KMS-11 (cell line): ENCODE data around the gene LHX6.
A peak's percentile ranks its signal among the peaks of the same experiment; 100 is the strongest.

Experiments used
- H2AFZ ChIP-seq: fragments of 200-600 bp; sonication (generic); 2 replicates; pipeline ENCODE4 v1.6.1; 2016; ENCODE audit warnings: antibody characterized with exemption, mixed run types, low read depth
- H3K27ac ChIP-seq: fragments of 200-600 bp; sonication (generic); 2 replicates; pipeline ENCODE4 v1.6.1; 2016; ENCODE audit warnings: mild to moderate bottlenecking, mixed run types
- H3K27me3 ChIP-seq: fragments of 200-600 bp; sonication (generic); 2 replicates; pipeline ENCODE4 v1.6.1; 2017; ENCODE audit warnings: mild to moderate bottlenecking, low read depth, mixed run types, moderate library complexity; ENCODE audit not compliant: insufficient read depth
- H3K36me3 ChIP-seq: fragments of 200-600 bp; sonication (generic); 2 replicates; pipeline ENCODE4 v1.6.1; 2017; ENCODE audit warnings: mild to moderate bottlenecking, mixed run types; ENCODE audit not compliant: insufficient read depth
- H3K4me1 ChIP-seq: fragments of 200-600 bp; sonication (generic); 2 replicates; pipeline ENCODE4 v1.6.1; 2016; ENCODE audit warnings: mild to moderate bottlenecking, low read depth, mixed run types; ENCODE audit not compliant: poor library complexity, severe bottlenecking
- H3K4me2 ChIP-seq: fragments of 200-600 bp; sonication (generic); 2 replicates; pipeline ENCODE4 v1.7.0; 2016; ENCODE audit warnings: mild to moderate bottlenecking, mixed run types
- H3K4me3 ChIP-seq: fragments of 200-600 bp; sonication (generic); IDR thresholded peaks from 2 replicates; pipeline ENCODE4 v1.6.1; 2017; ENCODE audit warnings: low read depth, low read length, mixed read lengths; ENCODE audit not compliant: insufficient read depth
- H3K79me2 ChIP-seq: fragments of 200-600 bp; sonication (generic); 2 replicates; pipeline ENCODE4 v1.6.1; 2016; ENCODE audit warnings: low read depth, mixed run types; ENCODE audit not compliant: insufficient read depth
- H3K9ac ChIP-seq: fragments of 200-600 bp; sonication (generic); 2 replicates; pipeline ENCODE4 v1.6.1; 2016; ENCODE audit warnings: mild to moderate bottlenecking, mixed run types
- H4K20me1 ChIP-seq: fragments of 200-600 bp; sonication (generic); 2 replicates; pipeline ENCODE4 v1.6.1; 2016; ENCODE audit warnings: mild to moderate bottlenecking, mixed run types; ENCODE audit not compliant: insufficient read depth
- CTCF ChIP-seq: fragments of 200-600 bp; sonication (generic); conservative IDR thresholded peaks from 2 replicates; pipeline ENCODE4 v1.6.1; 2017; ENCODE audit warnings: low read depth, mild to moderate bottlenecking, antibody characterized with exemption, low read length, moderate library complexity, mixed read lengths

LHX6 gene

GRCh38 chr9:122213589-122214413, 15.0 kb downstream of the LHX6 start:
- Histone ChIP-seq H4K20me1 (no peaks in the 10 kb centered on the region), H3K4me3 (no peak overlapping the region), H3K9ac (no peak overlapping the region), H2AFZ (peak overlapping the region; percentile 34; the same call in 1 of the 2 replicates), H3K79me2 (no peaks in the 10 kb centered on the region), H3K27ac (no peak overlapping the region), H3K27me3 (no peaks in the 10 kb centered on the region), H3K4me2 (no peak overlapping the region), H3K36me3 (no peaks in the 10 kb centered on the region), H3K4me1 (no peaks in the 10 kb centered on the region)
- no peak for TF ChIP-seq CTCF

- no peaks in the 10 kb centered on the region for H3K79me2 ChIP-seq
- no peak for TF ChIP-seq CTCF
- no peaks in the 10 kb centered on the region for H3K4me1 ChIP-seq
- H3K9ac ChIP-seq, result no peak overlapping the region
- H3K36me3 ChIP-seq, result no peaks in the 10 kb centered on the region
- no peak overlapping the region for H3K4me2 ChIP-seq
- H3K27me3 ChIP-seq, result no peaks in the 10 kb centered on the region
- no peak overlapping the region for H3K4me3 ChIP-seq
- no peak overlapping the region for H3K27ac ChIP-seq
- no peaks in the 10 kb centered on the region for H4K20me1 ChIP-seq
- H2AFZ ChIP-seq, result no peak overlapping the region
Observed at GRCh38 chr9:122213102-122213588, 15.6 kb downstream of the LHX6 start.

- H3K79me2 ChIP-seq, result no peaks in the 10 kb centered on the region
- H3K4me1 ChIP-seq, result no peaks in the 10 kb centered on the region
- no peak overlapping the region for H3K4me3 ChIP-seq
- H3K36me3 ChIP-seq, result no peaks in the 10 kb centered on the region
- H3K27ac ChIP-seq, result no peak overlapping the region
- no peaks in the 10 kb centered on the region for H4K20me1 ChIP-seq
- no peaks in the 10 kb centered on the region for H3K27me3 ChIP-seq
- no peak overlapping the region for H3K4me2 ChIP-seq
- H2AFZ ChIP-seq, result no peak overlapping the region
- TF ChIP-seq CTCF, result no peak
- H3K9ac ChIP-seq, result no peak overlapping the region
Observed at GRCh38 chr9:122212473-122213004, 16.2 kb downstream of the LHX6 start.

- no peak for TF ChIP-seq CTCF
- Histone ChIP-seq H3K4me2 (no peak overlapping the region), H3K9ac (no peak overlapping the region), H3K36me3 (no peaks in the 10 kb centered on the region), H4K20me1 (no peaks in the 10 kb centered on the region), H3K27ac (no peak overlapping the region), H3K79me2 (no peaks in the 10 kb centered on the region), H3K4me1 (no peaks in the 10 kb centered on the region), H3K27me3 (no peaks in the 10 kb centered on the region), H3K4me3 (no peak overlapping the region), H2AFZ (no peak overlapping the region)
Observed at GRCh38 chr9:122209451-122209850, 19.3 kb downstream of the LHX6 start.
